H1 (cell line): ENCODE data around the gene ANKRD40. TPM values are rescaled to one million over a fixed set of nuclear protein-coding genes. Genes with fewer than 3 reads are reported as not detected.

Source experiments
- CTCF ChIA-PET: fragments of 300-600 bp; sonication (Branson Sonifier 250); formaldehyde crosslinking; loops from one replicate; lab custom pipeline; 2021; ENCODE audit not compliant: partially characterized antibody; lab: Charles Lee
- POLR2A ChIA-PET: fragments of 300-600 bp; sonication (Branson Sonifier 250); formaldehyde crosslinking; loops from one replicate; lab custom pipeline; 2021; ENCODE audit warnings: inconsistent platforms; ENCODE audit not compliant: partially characterized antibody; lab: Charles Lee
- DNase-seq, 2 experiments: peaks; one replicate each; pipeline versions ENCODE4 v3.0.0 to v3.0.0-alpha.2; 2010 to 2022; ENCODE audit warnings: low spot score in 2 of 2, low read depth in 1 of 2, mixed read lengths in 1 of 2
- FAIRE-seq: peaks from 2 replicates; lab custom pipeline; 2011; peaks lifted over from hg19 to GRCh38; lab: Jason Lieb, UNC
- H2AFZ ChIP-seq: 2 replicates; pipeline ENCODE4 v1.8.1; 2012; ENCODE audit warnings: low read length, inconsistent platforms
- H2AK5ac ChIP-seq: 2 replicates; pipeline ENCODE4 v1.6.1; 2013; ENCODE audit warnings: low read depth, low read length
- H2BK120ac ChIP-seq: replicated peaks from 2 replicates; pipeline ENCODE3; 2013; ENCODE audit warnings: low read depth, low read length, inconsistent platforms
- H2BK12ac ChIP-seq: 2 replicates; pipeline ENCODE4 v1.6.1; 2013; ENCODE audit warnings: low read depth, low read length
- H2BK15ac ChIP-seq: 2 replicates; pipeline ENCODE4 v1.6.1; 2013; ENCODE audit warnings: low read length
- H2BK20ac ChIP-seq: 2 replicates; pipeline ENCODE4 v1.6.1; 2013; ENCODE audit warnings: low read length
- H2BK5ac ChIP-seq: 2 replicates; pipeline ENCODE4 v1.6.1; 2013; ENCODE audit warnings: low read depth, low read length
- H3K14ac ChIP-seq: 2 replicates; pipeline ENCODE4 v1.6.1; 2013; ENCODE audit warnings: inconsistent platforms; ENCODE audit not compliant: insufficient read length
- H3K18ac ChIP-seq: 2 replicates; pipeline ENCODE4 v1.6.1; 2013; ENCODE audit warnings: low read length; ENCODE audit errors: extremely low read depth
- H3K23ac ChIP-seq: 2 replicates; pipeline ENCODE4 v1.6.1; 2013; ENCODE audit warnings: inconsistent platforms; ENCODE audit not compliant: insufficient read length
- H3K23me2 ChIP-seq: 2 replicates; pipeline ENCODE4 v1.6.1; 2013; ENCODE audit warnings: low read depth, low read length
- H3K27ac ChIP-seq: 2 replicates; pipeline ENCODE4 v1.6.1; 2011; ENCODE audit warnings: low read depth, low read length, inconsistent platforms
- H3K27me3 ChIP-seq, 4 experiments: replicated peaks in 1 of 4; 1 replicate in 1 of 4; 2 replicates in 3 of 4; pipeline versions ENCODE4 v1.6.1 to v1.8.1; 2011 to 2013; ENCODE audit warnings: low read length in 3 of 4, mild to moderate bottlenecking in 3 of 4, inconsistent platforms in 2 of 4, mixed read lengths in 2 of 4, moderate library complexity in 1 of 4; ENCODE audit not compliant: control insufficient read depth in 3 of 4, insufficient read depth in 3 of 4; ENCODE audit errors: extremely low read depth in 1 of 4
- H3K36me3 ChIP-seq, 4 experiments: 2 replicates each; pipeline versions ENCODE4 v1.6.1 to v1.8.1; 2011 to 2013; ENCODE audit warnings: mild to moderate bottlenecking in 4 of 4, low read length in 3 of 4, moderate library complexity in 2 of 4, control low read depth in 1 of 4, inconsistent platforms in 1 of 4; ENCODE audit not compliant: insufficient read depth in 4 of 4, control insufficient read depth in 2 of 4
- H3K4ac ChIP-seq: replicated peaks from 2 replicates; pipeline ENCODE3; 2013; ENCODE audit warnings: low read length, low read depth, mixed read lengths, inconsistent platforms; ENCODE audit not compliant: insufficient read length
- H3K4me1 ChIP-seq, 4 experiments: replicated peaks in 1 of 4; 1 replicate in 1 of 4; 2 replicates in 3 of 4; pipeline versions ENCODE4 v1.6.1 to v1.8.1; 2011 to 2013; ENCODE audit warnings: low read length in 3 of 4, inconsistent platforms in 2 of 4, mixed read lengths in 1 of 4; ENCODE audit not compliant: insufficient read depth in 4 of 4, control insufficient read depth in 3 of 4
- H3K4me2 ChIP-seq, 2 experiments: 2 replicates each; pipeline versions ENCODE4 v1.6.1 to v1.8.1; 2011 to 2013; ENCODE audit warnings: low read depth in 2 of 2, low read length in 2 of 2, control low read depth in 1 of 2, inconsistent platforms in 1 of 2, mild to moderate bottlenecking in 1 of 2; ENCODE audit not compliant: insufficient read depth in 1 of 2
- H3K4me3 ChIP-seq, 4 experiments: fragments of 200-600, 300-600 bp in 1 of 4; sonication (generic), shearing (Covaris generic), sonication (Bioruptor Twin) in 1 of 4; 2 replicates each; pipeline versions ENCODE4 v1.5.1 to v1.8.1; 2011 to 2016; ENCODE audit warnings: low read length in 4 of 4, low read depth in 3 of 4, control low read depth in 2 of 4, inconsistent platforms in 2 of 4, mild to moderate bottlenecking in 2 of 4, mixed read lengths in 1 of 4, moderate library complexity in 1 of 4; ENCODE audit not compliant: insufficient read depth in 2 of 4; ENCODE audit errors: extremely low read depth in 1 of 4
- H3K56ac ChIP-seq: replicated peaks from 2 replicates; pipeline ENCODE3; 2013; ENCODE audit warnings: low read depth, mild to moderate bottlenecking, mixed read lengths, low read length, inconsistent platforms; ENCODE audit not compliant: insufficient read length
- H3K79me1 ChIP-seq: 2 replicates; pipeline ENCODE4 v1.6.1; 2013; ENCODE audit warnings: low read depth, low read length, control low read depth
- H3K79me2 ChIP-seq, 2 experiments: 2 replicates each; pipeline versions ENCODE4 v1.6.1 to v1.8.1; 2012 to 2013; ENCODE audit warnings: low read length in 2 of 2, mild to moderate bottlenecking in 2 of 2, inconsistent platforms in 1 of 2; ENCODE audit not compliant: insufficient read depth in 2 of 2, control insufficient read depth in 1 of 2
- H3K9ac ChIP-seq, 4 experiments: replicated peaks in 1 of 4; 1 replicate in 1 of 4; 2 replicates in 3 of 4; pipeline versions ENCODE4 v1.6.1 to v1.8.1; 2011 to 2013; ENCODE audit warnings: low read depth in 3 of 4, low read length in 3 of 4, control low read depth in 2 of 4, mild to moderate bottlenecking in 2 of 4, moderate library complexity in 2 of 4, inconsistent platforms in 1 of 4; ENCODE audit errors: extremely low read depth in 1 of 4
- H3K9me3 ChIP-seq, 2 experiments: 2 replicates each; pipeline versions ENCODE4 v1.6.1 to v1.8.1; 2012 to 2013; ENCODE audit warnings: mild to moderate bottlenecking in 2 of 2, moderate library complexity in 2 of 2, control low read depth in 1 of 2, inconsistent platforms in 1 of 2, low read depth in 1 of 2, low read length in 1 of 2, mixed read lengths in 1 of 2; ENCODE audit not compliant: insufficient read depth in 2 of 2
- H4K20me1 ChIP-seq, 2 experiments: replicated peaks in 1 of 2; 2 replicates each; pipeline versions ENCODE3 to v1.8.1; 2011 to 2013; ENCODE audit warnings: inconsistent platforms in 2 of 2, low read length in 2 of 2, mild to moderate bottlenecking in 1 of 2; ENCODE audit not compliant: insufficient read depth in 2 of 2, control insufficient read depth in 1 of 2
- H4K5ac ChIP-seq: 2 replicates; pipeline ENCODE4 v1.6.1; 2013; ENCODE audit warnings: low read length, low read depth, mixed read lengths, inconsistent platforms; ENCODE audit not compliant: insufficient read length
- H4K8ac ChIP-seq: 2 replicates; pipeline ENCODE4 v1.8.0; 2013; ENCODE audit warnings: mild to moderate bottlenecking, moderate library complexity, low read length, inconsistent platforms; ENCODE audit not compliant: insufficient read depth; ENCODE audit errors: extremely low read depth
- H4K91ac ChIP-seq: replicated peaks from 2 replicates; pipeline ENCODE3; 2013; ENCODE audit warnings: low read length, mixed read lengths, inconsistent platforms; ENCODE audit not compliant: insufficient read length
- ASH2L ChIP-seq: fragments of 200-600, 300-600 bp; sonication (generic); IDR thresholded peaks from one replicate; pipeline ENCODE4 v1.7.1; 2017; ENCODE audit warnings: low read length
- CHD2 ChIP-seq: IDR thresholded peaks from 2 replicates; pipeline ENCODE4 v1.6.1; 2012; ENCODE audit warnings: low read length, improper control_type of control experiment
- EP300 ChIP-seq, 2 experiments: IDR thresholded peaks; 1 replicate in 1 of 2; 2 replicates in 1 of 2; pipeline ENCODE4 v1.6.1; 2011 to 2012; ENCODE audit warnings: low read depth in 2 of 2, low read length in 2 of 2, mild to moderate bottlenecking in 2 of 2, borderline replicate concordance in 1 of 2, inconsistent platforms in 1 of 2, moderate library complexity in 1 of 2
- PHF8 ChIP-seq: fragments of 200-600 bp; sonication (generic); conservative IDR thresholded peaks from 2 replicates; pipeline ENCODE4 v1.7.1; 2012; ENCODE audit warnings: low read depth, mild to moderate bottlenecking, inconsistent platforms, low read length, moderate library complexity
- RBBP5 ChIP-seq: IDR thresholded peaks from 2 replicates; pipeline ENCODE4 v1.7.1; 2012; ENCODE audit warnings: low read depth, mild to moderate bottlenecking, inconsistent platforms, low read length, moderate library complexity, borderline replicate concordance
- RNF2 ChIP-seq: fragments of 200-900, 300-1000 bp; sonication (generic); IDR thresholded peaks from 2 replicates; pipeline ENCODE4 v1.7.1; 2016; ENCODE audit warnings: borderline replicate concordance, low read depth, mild to moderate bottlenecking, antibody characterized with exemption, low read length; ENCODE audit not compliant: poor library complexity, severe bottlenecking; ENCODE audit errors: missing control alignments
- SAP30 ChIP-seq: fragments of 300-600 bp; sonication (generic); IDR thresholded peaks from 2 replicates; pipeline ENCODE4 v1.7.1; 2012; ENCODE audit warnings: low read length, moderate library complexity, mild to moderate bottlenecking, inconsistent platforms; ENCODE audit not compliant: insufficient read depth, insufficient replicate concordance
- SUZ12 ChIP-seq: fragments of 200-600 bp; sonication (generic); IDR thresholded peaks from 2 replicates; pipeline ENCODE4 v1.6.1; 2012; ENCODE audit warnings: mild to moderate bottlenecking, inconsistent platforms, low read length, moderate library complexity, mixed read lengths
- TCF12 ChIP-seq: IDR thresholded peaks from 2 replicates; pipeline ENCODE4 v1.6.1; 2011; ENCODE audit warnings: low read depth, mild to moderate bottlenecking, low read length
- WGBS, 2 experiments: shearing (Covaris generic) in 1 of 2; methylation state at CpG; one replicate each; pipeline versions ENCODE4 v1.1.6 to v1.1.7; 2013 to 2015; ENCODE audit warnings: low lambda C conversion rate in 2 of 2, mixed read lengths in 2 of 2, inconsistent platforms in 1 of 2, low coverage in 1 of 2, missing lambda C conversion rate in 1 of 2; ENCODE audit not compliant: insufficient replicate concordance in 2 of 2, insufficient coverage in 1 of 2, insufficient read length in 1 of 2; ENCODE audit errors: extremely low coverage in 1 of 2, missing lambda C conversion rate in 1 of 2; 5-methylcytosine and 5-hydroxymethylcytosine counted together
- polyA plus RNA-seq, 7 experiments: library from polyadenylated mRNA; depleted of rRNA in 3 of 7; stranded (reverse) in 5 of 7; unstranded in 2 of 7; fragments of >200 nt in 5 of 7; fragments of 200-250 nt in 2 of 7; gene quantifications; 1 replicate in 5 of 7; 2 replicates in 1 of 7; 4 replicates in 1 of 7; pipeline versions ENCODE4 v1.2.1 to v1.2.3, GENCODE V29; 2011 to 2013; ENCODE audit warnings: missing spikeins in 2 of 7, mixed read lengths in 2 of 7
- total RNA-seq: library from RNA; stranded (reverse); fragmentation: NEBNext Ultra II Directional; extraction: Animal tissue kit (Norgen Biotek cat#: 25700); gene quantifications from 2 replicates; pipeline ENCODE4 v1.2.1, GENCODE V29; 2021

Gene ANKRD40
- total and polyA plus RNA-seq, 2 of the 8 experiments (the other 6 are each of a cell fraction or from before 2014, with no cell fraction given) = 26.1 to 50.1 TPM

DNA sequence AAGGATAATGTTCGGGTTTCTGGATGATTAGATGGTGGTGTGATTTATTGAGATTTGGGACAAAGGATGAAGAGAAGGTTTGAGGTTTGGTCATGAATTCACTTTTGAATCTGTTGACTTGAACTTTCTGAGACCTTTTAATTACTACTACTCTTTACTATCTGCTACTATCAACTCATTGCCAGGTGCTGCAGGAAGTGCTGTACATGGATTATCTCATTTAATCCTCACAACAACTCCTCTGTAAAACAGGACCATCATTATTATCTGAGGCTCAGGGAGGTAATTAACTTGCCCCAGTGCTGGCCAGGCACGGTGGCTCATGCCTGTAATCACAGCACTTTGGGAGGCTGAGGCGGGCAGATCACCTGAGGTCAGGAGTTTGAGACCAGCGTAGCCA lies 2.9 kb upstream of the ANKRD40 start:
- TF ChIP-seq RNF2 = no peak
- no peak for TF ChIP-seq SUZ12
- no peak for TF ChIP-seq EP300 (IDR thresholded peaks at IDR 0.05; ENCODE audit: borderline replicate concordance in 1 of 2, low read depth in 2 of 2, low read length in 2 of 2)
- TF ChIP-seq CHD2 = no peak
- no peak for TF ChIP-seq ASH2L
- TF ChIP-seq SAP30 = no peak
- TF ChIP-seq PHF8 = no peak
- TF ChIP-seq TCF12 = no peak
- TF ChIP-seq RBBP5 = no peak
- no peaks in the 10 kb centered on the region; the same call in 1 of the 2 replicates for H3K79me1 ChIP-seq

More for the DNA sequence above, 2.9 kb upstream of the ANKRD40 start:
- Histone ChIP-seq H3K27me3 (no peaks in the 10 kb centered on the region), H4K8ac (no peak overlapping the region), H2BK20ac (no peak overlapping the region), H3K9me3 (no peaks in the 10 kb centered on the region), H3K4ac (no peak overlapping the region), H2BK120ac (no peak overlapping the region), H3K56ac (no peak overlapping the region), H2BK5ac (no peak overlapping the region), H3K4me1 (peaks cover 0 to 5% (median 4%) of the 10 kb centered on the region in 4 experiments; a peak in 4 of 7 replicates), H3K18ac (no peak overlapping the region), H4K20me1 (no peaks in the 10 kb centered on the region), H3K4me3 (no peak overlapping the region), H4K5ac (no peak overlapping the region), H2BK15ac (no peak overlapping the region), H4K91ac (no peak overlapping the region), H3K36me3 (no peaks in the 10 kb centered on the region), H2BK12ac (no peak overlapping the region), H3K27ac (no peak overlapping the region), H3K23ac (no peak overlapping the region), H2AFZ (no peak overlapping the region), H2AK5ac (no peak overlapping the region), H3K4me2 (no peak overlapping the region), H3K14ac (no peak overlapping the region), H3K79me2 (peaks cover 0 to 12% of the 10 kb centered on the region in 2 experiments; a peak in 3 of 4 replicates), H3K9ac (no peak overlapping the region), H3K23me2 (peaks cover 2% of the 10 kb centered on the region)
- CTCF ChIA-PET = no interaction called here
- POLR2A ChIA-PET = no interaction called here
- DNase-seq (no peak), FAIRE-seq (no peak)
- 88% methylated on average over 4 of the region's 4 CpGs; no CpG with 5 or more reads in 1 of the 2 experiments for WGBS, 2 experiments
